NCI-H2171 (cell line): ENCODE results near the gene RPS19.
"Not testable (repeated sequence)": the region's sequence is repeated elsewhere in the genome, so short reads cannot be mapped to it uniquely, and the experiment has no call there.

Source experiments
- DNase-seq: peaks from one replicate; lab custom pipeline; 2025; lab: John Stamatoyannopoulos, UW

The RPS19 gene

DNA sequence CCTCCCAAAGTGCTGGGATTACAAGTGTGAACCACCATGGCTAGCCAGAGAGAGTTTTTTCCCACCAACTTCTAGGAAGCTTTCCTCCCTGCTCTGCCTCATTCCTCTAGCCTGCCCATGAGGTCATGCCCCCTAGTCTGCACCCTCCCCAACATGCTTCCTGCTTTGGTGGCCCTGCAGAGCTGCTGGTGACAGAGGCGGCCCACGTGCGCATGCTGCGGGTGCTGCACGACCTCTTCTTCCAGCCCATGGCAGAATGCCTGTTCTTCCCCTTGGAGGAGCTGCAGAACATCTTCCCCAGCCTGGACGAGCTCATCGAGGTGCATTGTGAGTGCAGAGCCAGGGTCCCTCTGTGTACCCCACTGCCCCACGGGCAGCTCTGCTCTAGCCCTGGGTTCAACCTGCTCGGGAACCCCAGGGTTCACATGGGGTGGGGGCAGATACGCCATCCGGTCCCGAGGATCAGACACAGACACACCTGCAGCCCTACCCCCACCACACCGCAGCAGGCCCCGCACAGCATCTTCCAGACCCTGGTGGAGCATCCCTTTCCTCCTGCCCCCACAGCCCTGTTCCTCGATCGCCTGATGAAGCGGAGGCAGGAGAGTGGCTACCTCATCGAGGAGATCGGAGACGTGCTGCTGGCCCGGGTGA lies 41.8 kb downstream of the RPS19 start:
- DNase-seq: no peak

DNA sequence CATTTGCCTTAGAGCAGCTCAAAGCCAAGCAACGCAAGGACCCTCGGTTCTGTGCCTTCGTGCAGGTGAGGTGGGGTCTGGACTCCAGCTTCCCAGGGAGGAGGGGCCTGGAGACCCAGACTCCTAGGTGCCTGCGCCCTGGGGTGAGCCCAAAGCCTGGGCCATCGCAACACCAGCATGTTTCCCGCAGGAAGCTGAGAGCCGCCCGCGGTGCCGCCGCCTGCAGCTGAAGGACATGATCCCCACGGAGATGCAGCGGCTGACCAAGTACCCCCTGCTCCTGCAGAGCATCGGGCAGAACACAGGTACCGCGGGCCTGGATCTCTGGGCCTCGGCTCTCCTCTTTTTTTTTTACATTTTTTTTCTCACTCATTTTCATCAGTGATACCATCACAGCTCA lies 42.5 kb downstream of the RPS19 start:
- no peak for DNase-seq

DNA sequence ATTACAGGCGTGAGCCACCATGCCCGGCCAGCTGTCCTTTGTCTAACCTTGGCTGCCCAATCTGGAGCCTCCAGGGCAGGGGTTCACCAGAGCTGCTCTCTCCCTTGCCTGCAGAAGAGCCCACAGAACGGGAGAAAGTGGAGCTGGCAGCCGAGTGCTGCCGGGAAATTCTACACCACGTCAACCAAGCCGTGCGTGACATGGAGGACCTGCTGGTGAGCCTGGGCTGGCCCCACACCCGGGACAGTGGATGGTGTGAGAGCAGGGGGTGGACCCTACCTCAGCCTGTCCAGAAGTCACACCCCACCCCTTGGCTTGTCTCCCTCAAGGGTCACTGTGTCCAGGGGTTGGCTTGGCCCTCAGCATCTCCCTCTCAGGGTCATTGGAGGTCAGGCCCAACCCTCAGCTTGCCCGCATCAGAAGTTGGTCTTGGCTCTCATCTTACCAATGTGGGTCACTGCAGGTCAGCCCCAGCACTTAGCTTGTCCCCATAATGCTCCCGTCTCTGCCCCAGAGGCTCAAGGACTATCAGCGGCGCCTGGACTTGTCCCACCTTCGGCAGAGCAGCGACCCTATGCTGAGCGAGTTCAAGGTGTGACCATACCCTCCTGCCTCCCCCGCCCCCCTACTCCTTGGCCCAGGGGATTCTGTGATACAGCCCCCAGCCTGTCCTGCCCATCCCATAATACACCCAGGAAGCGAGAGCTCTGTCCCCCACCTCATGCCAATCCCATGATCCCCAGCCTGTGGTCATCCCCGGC lies 43.3 kb downstream of the RPS19 start:
- DNase-seq: no peak

DNA sequence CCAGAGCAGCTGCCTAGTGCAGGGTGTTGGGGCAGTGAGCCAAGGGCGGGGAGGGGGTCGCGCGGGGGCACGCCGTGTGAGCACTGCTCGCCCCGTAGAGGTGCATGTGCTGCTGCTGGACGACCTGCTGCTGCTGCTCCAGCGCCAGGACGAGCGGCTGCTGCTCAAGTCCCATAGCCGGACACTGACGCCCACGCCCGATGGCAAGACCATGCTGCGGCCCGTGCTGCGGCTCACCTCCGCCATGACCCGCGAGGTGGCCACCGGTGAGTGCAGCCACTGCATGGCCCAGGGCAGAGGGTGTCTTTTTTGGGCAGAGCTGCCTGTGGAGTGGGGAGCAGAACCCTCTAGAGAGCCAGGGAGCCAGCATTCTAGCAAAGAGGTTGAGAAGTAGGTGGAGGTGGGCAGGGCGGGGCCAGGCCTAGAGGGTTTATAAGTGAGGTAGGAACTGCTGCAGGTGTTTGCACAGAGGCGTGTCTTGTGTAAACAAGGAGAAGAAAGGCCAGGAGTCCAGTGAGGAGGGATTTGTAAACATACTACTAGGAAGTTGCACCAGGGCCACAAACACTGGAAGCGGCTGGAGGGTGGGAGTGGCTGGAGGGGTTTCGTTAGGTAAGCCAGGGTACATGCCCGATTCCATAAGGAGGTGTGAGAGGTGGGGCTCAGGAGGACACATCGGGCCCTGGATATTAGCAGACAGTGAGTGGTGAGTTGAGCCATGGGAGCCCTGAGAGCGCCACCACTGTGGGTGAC lies 44.2 kb downstream of the RPS19 start:
- no peak for DNase-seq

DNA sequence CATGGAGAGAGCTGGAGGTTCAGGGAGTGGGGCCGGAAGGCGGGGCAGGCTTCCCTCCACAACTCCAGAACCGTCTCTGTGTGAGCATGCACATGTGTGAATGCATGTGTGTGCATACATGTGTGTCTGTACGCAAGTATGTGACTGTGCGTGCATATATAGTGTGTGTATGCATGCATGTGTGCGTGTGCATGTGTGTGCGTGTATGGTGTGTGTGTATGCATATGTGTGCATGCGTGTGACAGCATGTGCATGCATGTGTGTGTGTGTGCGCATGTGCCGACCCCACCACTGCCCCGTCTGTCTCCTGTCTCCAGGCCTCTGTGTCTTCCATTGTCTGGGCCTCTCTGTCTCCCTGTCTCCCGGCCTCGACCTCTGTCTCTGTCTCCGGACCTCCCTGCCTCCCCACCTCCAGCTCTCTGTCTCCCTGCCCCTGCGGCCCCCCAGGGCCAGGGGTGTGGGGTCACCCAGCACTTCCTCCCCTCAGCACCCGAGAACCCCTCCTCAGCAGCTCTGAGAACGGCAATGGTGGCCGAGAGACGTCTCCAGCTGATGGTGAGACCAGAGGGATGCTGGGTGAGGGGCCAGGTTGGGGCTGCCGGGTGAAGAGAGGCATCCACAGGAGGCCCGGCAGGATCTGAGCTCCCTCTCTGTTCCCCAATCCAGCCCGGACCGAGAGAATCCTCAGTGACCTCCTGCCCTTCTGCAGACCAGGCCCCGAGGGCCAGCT lies 45.4 kb downstream of the RPS19 start:
- no peak for DNase-seq

DNA sequence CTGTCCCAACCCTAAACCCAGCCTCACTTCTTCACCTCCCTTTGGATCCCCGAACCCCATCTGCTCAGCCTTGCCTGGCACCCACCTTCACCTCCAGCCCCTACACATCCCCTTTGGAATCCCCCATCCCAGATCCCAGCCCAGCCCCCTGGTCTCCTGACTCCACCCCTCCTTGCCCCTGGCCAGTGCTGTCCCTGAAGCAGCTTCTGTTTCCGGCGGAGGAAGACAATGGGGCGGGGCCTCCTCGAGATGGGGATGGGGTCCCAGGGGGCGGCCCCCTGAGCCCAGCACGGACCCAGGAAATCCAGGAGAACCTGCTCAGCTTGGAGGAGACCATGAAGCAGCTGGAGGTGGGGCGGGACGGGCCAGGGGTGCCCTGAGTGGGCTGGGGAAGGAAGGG lies 46.2 kb downstream of the RPS19 start:
- DNase-seq: no peak

DNA sequence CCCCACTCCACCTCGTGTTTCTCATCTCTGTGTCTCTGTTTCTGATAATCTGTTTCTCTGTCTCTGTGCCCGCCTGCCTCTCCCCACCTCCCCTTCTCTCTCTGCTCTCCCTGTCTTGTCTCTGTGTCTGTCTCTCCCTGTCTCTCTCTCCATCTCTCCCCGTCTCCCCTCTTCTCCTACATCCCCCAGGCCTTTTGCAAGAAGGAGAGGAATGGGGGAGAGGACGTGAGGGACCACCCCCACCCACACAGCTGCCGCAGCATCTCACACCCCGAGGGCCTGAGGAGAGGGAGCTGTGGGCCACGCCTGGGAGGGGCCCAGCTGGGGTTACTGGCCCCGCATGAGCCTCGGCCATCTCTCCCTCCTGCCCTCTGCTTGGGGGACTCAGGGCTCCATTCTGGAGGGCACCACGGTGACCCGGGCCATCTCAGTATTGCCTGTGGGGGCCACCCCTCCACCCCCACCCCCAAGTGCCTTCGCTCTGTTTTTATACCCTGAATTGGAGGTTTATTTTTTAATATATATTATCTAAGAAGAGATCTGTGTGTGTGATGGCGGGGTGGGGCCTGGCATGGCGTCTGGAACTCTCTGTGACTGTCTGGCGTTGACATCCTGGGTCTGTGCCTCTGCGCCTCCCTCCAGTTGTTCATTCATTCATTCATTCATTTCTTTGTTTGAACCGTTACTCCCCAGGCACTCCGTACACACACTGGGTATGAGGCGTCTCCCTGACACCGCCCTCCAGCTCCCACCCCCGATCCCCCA lies 47.0 kb downstream of the RPS19 start:
- no peak for DNase-seq

DNA sequence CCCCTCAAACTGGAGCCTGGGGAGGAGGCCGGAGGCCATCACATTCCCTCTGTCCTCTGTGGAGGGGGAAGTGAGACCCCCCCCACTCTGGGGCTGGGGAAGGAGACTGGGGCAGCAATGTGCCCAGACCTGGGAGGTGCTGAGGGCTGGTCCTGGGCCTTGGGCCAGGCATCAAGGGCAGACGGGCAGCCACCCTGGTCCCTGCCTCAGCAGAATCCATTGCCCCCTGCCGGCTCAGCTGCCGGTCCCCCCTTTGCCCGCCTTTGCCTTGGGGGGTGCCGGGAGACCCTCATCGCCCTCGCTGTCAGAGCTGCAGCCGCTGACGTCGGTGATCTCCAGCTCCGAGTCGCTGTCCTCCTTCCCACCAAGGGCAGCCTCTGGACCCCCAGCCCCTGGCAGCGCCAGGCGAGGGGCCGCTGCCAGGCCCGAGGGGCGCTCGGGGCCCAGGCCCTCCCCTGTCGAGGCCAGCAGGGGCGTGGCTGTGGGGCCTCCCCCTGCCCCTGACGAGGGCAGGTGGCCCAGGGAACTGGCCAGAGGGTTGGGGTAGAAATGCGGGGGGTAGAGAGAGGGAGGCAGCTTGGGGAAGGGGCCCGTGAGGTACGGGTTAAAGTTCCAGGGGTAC lies 48.0 kb downstream of the RPS19 start:
- no peak for DNase-seq

DNA sequence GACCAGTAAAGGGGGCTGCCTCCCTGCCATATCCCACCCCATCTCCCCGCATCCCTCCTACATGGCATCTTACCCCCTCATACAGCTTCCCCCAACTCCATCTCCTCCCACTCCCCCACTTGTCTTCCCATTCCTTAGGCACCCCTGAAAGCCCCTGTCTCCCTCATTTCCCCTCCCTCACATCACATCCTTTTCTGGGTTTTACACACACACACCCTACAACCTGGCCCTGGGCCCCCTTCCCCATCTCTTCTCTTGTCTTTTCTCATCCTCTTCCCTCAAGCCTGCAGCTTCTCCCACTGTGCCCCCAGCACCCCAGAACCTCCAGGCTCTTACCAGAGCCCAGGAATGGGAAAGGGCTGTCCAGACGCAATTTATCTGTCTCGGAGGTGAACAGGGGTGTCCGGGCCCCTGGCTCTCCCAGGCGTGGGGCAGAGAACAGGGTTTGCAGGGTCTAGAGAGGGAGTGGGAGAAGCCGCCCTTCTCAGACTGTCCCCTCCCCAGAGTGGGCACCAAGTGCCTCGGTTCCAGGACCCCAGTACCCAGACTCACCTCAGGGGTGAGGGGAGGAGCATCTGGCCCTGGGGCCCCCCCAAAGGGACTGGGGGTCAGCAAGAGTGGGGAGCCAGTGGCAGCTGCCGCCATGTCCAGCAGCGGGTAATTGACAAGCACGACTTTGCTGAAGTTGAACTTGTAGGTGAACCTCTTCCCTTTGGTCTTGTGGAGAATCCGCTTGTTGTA lies 48.8 kb downstream of the RPS19 start:
- no peak for DNase-seq

DNA sequence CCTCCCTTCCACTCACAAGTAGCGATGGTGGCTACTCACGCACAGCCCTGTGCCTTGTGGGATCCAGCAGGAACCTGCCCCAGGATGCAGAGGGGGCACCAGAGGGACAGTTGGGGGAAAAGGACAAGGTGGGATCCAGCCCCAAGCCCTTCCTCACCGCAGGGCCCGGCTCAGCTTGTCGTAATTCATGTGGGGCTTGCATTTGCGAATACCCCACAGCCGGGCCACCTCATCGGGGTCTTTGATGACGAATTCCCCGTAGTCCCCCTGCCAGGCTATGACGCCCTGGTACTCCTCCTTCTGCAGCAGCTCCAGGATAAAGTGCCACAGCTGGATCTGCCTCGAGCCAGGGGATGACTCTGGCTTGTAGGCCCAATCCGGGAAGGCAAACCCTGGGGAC lies 49.7 kb downstream of the RPS19 start:
- no peak for DNase-seq

DNA sequence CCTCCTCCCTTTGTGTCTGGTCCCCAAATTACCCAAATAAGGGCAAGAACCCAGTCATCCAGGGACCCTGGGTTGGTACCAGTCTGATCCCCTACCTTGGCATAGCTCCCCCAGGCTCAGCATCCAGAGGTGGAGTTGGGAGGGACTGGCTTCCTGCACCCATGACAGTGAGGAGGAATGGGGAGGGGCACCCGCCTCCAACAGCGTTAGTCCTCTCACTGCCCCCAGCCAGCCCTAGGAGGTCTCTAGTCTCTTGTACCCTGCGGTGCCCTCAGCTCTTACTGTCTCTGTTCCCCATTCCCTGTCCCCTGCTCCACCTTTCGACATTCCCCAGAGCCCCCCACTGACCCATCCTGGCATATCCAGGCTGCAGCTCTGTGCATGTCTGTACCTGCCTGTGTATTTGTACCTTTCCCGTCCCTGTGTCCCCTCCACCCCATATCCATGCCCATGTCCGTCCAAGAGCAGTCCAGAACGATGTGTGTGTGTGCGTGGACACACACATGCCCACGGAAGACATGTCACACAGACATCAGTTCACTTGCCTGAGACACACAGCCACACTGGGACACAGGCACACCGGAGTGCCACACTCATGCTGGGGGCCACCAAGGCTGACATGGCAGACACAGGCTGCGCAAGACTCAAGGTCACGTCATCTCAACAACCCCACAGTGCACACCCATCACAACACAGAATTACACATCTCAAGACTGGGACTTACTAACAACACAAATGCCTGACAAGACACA lies 50.4 kb downstream of the RPS19 start:
- DNase-seq: no peak

DNA sequence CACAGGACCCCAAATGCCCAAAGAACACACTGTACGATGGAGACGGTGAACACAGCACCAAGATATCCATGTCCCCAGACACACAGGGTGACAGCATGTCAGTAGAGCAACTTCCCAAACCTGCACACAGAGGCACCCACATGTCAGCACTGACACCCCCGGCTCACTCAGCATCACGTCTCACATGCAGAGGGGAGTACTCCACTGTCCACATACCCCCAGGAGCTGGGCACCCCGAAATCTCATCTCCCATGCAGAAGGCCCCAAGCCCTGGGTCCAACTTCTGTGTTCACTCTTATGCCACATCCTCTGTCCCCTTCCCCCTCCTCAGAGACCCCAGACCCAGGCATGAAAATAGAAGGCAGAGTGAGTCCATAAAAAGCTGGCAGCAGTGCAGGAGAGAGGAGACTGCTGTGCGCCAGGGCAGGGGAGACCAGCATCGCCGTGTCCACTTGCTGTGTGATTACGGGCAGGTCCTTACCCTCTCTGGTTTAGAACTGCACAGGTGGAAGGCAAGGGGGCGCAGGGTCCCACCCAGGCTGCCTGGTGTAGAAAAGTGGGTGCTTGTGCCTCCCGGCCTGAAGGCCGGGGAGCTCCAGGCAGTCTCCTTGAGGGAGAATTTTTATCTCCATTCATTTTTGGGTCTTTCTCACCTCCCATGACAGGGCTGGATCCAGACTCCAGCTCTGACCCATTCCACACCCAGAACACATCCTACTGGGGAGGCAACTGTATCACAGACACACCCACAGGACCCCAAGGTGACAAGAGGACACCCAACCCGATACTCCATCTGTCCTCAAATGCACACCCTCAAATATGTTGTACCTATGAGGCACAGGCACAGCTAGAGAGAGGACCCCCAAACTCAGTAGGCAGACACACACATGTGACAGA lies 51.2 kb downstream of the RPS19 start:
- DNase-seq: no peak

DNA sequence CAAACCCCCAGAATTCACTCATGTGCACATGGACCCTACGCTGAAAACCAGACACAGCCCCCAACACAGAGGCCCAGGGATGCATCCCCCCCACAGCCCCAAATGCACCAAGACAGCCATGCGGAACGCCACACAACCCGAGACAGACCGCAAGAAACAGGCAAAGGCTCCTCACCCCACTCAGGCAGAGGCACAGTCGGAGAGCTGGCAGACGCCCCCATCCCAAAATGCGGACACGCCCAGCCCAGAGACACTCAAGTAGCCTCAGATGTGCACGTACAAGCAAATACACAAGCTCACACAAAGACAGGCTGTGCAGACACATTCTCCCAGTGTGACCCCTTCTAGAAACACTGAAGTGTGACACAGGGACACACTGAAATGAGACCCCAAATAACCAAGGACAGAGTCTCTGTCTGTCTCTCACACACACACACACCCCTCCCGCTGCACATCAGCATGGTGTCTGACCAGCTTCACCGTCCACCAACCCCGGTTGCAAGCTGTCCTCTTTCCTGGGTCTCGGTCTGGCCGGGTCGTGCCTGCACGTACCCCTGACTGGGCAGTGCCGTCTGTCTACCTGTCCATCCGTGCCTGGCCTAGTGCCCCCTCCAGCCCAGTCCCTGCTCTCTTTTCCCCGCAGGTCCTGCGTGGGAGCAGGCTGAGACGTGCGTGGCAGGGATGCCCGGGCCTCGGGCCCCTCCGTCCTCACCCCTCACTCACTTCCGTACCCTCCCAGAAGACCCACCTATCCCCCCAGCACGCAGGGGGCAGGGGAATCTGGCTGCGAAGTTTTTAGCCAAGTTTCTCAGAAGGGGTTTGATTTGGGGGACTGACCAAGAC lies 52.1 kb downstream of the RPS19 start:
- DNase-seq: no peak

DNA sequence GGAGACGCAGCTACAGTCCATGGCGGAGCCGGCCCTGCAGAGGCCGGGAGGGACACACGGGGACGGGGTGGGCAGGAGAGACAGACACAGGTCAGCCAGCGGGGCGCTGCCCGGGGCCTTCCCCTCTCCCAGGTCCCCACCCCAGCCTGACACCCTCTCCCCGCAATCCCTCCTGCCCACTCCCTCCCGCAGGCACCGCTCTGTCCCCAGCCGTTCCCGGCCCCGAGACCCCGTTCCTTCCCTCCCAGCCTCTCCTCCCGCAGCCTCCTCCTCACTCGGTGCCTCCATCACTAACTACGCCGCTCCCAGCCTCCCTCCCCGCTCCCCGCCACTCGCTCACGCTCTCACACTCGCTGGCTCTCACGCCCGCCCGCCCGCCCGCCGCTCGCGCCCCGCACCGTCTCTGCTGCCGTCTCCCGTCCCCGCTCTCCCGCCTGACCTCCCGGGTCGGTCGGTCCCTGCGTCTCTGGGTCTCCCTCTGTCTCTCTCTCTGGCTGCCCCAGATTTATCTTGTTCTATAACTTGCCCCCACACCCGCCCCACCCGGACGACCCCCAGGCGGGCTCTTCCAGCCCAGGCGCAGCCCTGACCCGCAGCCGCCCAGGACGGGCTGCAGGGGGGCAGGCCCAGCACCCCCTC lies 53.0 kb downstream of the RPS19 start:
- DNase-seq: no peak

DNA sequence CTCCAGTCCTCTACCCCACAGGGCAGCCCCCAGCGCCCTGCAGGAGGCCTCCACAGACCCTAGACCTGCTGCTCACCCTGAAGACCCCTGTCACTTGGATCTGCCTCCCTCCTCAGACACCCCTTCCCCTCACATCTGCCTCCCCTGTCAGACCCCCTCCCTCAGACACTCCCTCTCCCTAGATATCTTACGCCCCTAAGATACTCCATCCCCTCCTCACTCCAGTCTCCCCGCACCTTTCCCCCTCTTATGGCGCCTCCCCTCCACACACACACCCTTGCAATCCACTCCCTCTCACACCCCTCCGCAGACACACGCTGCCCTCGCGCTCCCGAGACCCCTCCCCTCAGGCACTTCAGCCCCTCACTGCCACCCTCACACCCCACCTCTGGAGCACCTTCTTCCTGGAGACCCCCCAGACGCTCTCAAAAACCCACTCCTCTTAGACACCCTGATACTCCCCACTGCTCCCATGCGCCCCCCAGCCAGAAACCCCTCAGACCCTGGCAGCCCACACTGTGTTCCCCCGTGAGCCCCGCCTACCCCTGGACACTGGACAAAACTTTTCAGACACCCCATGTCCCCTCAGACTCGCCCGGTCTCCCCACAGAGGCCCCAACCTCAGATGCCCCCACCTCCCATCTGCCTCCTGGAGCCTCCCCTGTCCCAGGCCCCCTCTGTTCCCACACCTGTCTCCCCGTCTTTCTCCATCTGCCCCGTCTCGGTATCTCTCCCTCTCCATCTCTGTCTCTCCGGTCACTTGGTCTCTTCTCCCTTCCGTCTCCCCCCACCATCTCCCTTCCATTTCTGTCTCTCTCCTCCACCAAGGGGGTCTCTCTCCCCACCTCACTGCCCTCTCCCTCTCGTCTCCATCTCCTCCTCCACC lies 53.7 kb downstream of the RPS19 start:
- no peak for DNase-seq

DNA sequence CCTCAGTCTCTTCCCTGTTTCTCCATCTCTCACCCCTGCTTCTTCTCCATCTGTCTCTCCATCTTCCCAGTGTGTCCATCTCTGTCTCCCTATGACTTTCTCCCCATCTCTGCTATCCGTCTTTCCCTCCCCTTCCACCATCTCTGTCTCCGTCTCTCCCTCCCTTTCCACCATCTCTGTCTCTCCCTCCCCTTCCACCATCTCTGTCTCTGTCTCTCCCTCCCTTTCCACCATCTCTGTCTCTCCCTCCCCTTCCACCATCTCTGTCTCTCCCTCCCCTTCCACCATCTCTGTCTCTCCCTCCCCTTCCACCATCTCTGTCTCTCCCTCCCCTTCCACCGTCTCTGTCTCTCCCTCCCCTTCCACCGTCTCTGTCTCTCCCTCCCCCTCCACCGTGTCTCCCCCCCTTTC lies 54.4 kb downstream of the RPS19 start:
- DNase-seq: not testable (repeated sequence)
